GM19240 (cell line): ENCODE results near the gene METTL5.
"Not testable (repeated sequence)": the region's sequence is repeated elsewhere in the genome, so short reads cannot be mapped to it uniquely, and the experiment has no call there.

Experiments used
- DNase-seq: peaks from one replicate; pipeline ENCODE4 v3.0.0; 2011; ENCODE audit warnings: low spot score; ENCODE audit not compliant: insufficient read length

METTL5 gene

DNA sequence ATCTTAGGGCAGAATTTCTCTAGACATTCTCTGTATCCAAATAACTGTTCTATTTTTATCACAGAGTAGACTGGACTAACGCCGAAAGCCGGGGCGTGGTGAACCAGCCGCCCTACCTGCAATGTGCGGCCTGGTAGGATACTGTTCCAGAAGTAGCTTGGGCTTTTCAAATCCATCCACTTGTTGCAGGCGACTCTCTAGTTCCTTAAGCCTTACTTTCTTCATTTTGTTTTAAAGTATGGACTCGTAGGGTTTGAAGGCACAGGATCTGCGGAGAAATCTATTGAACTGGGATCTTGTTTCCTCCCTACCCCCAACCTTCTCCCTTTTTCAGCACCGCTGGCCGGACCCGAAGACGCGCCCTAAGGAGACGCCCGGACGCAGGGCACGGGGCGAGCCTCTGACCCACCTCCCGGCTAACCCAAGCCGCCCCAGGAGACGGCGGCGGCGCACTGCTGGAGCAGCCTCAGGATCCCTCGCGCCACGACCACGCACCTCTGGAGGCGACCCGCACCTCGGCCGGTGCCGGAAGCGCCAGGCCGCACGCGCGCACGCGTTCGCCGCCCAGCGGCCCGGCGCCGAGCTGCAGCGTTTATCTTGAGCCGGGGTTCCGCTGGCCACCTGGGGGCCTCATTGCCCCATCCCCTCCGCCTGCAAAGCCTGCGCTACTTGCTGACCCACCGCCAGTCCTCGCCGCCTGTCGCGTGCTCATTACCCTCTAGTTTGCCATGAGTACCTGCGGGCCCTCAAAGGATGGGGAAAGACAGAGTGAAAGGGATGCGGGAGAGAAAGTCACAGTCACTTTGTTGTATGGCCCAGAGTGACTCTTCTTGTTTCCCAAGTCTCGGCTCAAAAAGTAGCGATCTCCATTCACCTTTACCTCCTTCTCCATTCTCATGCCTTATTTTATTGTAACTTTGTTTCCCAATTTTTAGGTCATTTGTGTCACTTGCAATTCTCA, at the start of gene METTL5:
Gene METTL5, minus strand, starts transcription at position 533 of the 961 bp plus-strand sequence. Its CDS starts 308 bp downstream, at position 225.
- peak; percentile 76 for DNase-seq

- DNase-seq, result no peak
Observed at GRCh38 chr2:169871994-169872393, 47.3 kb upstream of the METTL5 start.

GRCh38 chr2:169871369-169871768, 46.7 kb upstream of the METTL5 start:
- DNase-seq, result not testable (repeated sequence)

- no peak for DNase-seq
Observed at GRCh38 chr2:169868951-169869350, 44.2 kb upstream of the METTL5 start.

DNA sequence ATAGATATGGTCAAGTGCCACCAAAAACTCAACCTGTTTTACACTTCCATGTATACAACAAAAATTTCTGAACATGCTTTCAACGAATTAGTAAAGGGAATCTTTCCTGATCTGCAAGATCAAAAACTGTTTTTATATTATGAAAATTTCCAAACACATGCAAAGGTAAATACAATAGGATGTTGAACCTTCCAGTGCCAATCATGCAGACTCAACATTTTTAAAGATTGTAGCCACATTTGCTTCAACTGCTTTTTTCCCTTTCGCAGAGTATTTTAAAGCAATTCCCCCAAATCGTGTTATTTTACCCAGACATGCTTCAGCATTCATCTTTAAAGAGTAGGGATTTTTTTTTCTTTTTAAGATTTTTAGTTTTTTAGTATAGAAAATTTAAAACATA, 42.9 kb upstream of the METTL5 start:
- no peak for DNase-seq

DNA sequence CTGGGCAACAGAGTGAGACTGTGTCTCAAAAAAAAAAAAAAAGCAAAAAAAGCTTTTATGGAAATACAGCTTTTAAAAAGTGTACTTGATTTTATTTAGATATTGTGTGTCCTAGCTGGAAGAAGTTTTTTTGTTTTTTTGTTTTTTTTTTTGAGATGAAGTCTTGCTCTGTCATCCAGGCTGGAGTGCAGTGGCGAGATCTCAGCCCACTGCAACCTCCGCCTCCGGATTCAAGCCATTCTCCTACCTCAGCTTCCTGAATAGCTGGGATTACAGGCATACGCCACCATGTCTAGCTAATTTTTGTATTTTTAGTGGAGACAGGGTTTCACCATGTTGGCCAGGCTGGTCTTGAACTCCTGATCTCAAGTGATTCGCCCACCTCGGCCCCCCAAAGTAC, 41.5 kb upstream of the METTL5 start:
- DNase-seq, result not testable (repeated sequence)

DNA sequence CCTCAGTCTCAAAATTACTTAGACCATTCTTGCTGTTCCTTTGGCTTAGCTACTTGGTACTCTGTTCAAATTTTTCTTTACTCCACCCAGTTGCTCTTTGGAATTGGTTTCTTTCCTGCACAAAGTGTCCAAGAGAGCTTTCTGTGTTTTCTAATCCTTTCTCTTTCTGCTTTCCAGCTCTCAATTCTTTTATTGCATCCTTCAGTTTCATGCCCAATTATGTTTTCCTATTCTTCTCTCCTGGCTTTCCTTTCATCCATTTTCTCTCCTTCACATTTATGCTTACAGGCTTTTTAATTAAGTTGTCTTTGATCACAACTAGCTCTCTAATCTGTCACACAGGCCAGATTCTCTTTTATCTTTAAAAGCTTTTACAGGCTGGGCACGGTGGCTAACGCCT, 40.8 kb upstream of the METTL5 start:
- no peak for DNase-seq

- DNase-seq, result no peak
Observed at GRCh38 chr2:169862816-169863215, 38.1 kb upstream of the METTL5 start.

DNA sequence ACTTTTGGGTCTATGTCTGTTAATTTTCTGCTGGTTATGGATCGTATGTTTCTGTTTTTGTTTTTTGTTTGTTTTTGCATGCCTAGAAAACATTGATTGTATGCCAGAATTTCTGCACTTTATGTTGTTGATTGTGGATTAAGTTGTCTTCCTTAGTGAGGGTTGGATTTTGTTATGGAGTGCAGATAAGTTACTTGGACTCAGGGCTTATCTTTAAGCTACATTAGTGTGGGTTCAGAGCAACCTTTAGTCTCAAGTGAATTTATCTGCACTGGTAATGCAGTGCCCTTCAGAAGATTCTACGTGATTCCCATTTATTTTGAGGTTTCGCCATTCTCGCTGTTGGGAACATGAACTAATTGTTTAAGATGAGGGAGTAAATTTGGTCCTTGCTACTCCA, 35.4 kb upstream of the METTL5 start:
- DNase-seq, result no peak

- DNase-seq, result no peak
Observed at GRCh38 chr2:169859423-169859822, 34.7 kb upstream of the METTL5 start.

- DNase-seq, result not testable (repeated sequence)
Observed at GRCh38 chr2:169855281-169856258, 30.9 kb upstream of the METTL5 start.

GRCh38 chr2:169853041-169853668, 28.4 kb upstream of the METTL5 start:
- no peak for DNase-seq

GRCh38 chr2:169849710-169850109, 25.0 kb upstream of the METTL5 start:
- no peak for DNase-seq

DNA sequence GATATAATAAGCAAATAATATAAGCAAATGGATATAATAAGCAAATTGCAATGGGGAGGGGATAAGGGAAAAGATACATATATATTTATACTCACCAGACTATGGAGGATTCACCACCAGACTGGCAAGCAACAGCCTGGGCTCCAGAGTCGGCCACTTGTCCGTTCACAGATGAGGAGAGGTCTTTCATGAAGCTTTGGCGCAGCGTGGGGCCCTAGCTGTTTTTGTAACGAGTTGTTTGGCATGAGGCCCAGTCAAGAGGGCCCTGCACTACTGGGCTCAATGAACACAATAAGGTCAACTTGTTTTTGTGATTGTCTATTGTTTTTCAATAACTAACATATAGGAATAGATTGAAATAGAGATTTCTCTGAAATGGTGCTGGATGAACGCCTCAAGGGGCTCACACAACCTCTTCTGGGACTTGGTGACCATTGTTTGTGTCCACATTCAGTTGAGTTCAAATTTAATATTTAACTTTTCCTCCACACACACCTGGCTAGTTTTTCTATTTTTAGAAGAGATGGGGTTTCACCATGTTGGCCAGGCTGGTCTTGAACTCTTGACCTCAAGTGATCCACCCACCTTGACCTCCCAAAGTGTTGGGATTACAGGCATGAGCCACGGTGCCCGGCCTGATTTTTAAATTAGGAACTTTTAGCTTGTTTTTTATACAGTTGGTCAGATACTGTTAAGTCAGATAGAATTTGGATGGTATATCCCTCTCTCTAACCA, 24.4 kb upstream of the METTL5 start:
- DNase-seq, result not testable (repeated sequence)

DNA sequence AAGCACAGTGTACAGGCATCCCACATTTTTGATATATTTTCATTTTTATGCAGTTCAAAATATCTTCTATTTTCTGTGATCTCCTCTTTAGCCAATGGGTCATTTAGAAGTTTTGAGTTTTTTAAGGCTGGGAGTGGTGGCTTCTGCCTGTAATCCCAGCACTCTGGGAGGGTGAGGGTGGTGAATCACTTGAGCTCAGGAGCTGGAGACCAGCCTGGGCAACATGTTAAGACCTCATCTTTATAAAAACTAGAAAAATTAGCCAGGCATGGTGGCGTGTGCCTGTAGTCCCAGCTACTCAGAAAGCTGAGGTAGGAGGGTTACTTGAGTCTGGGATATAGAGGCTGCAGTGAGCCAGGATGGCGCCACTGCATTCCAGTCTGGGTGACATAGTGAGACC, 20.3 kb upstream of the METTL5 start:
- DNase-seq, result no peak

GRCh38 chr2:169841625-169842024, 16.9 kb upstream of the METTL5 start:
- DNase-seq, result not testable (repeated sequence)

GRCh38 chr2:169840747-169841142, 16.0 kb upstream of the METTL5 start:
- no peak for DNase-seq

DNA sequence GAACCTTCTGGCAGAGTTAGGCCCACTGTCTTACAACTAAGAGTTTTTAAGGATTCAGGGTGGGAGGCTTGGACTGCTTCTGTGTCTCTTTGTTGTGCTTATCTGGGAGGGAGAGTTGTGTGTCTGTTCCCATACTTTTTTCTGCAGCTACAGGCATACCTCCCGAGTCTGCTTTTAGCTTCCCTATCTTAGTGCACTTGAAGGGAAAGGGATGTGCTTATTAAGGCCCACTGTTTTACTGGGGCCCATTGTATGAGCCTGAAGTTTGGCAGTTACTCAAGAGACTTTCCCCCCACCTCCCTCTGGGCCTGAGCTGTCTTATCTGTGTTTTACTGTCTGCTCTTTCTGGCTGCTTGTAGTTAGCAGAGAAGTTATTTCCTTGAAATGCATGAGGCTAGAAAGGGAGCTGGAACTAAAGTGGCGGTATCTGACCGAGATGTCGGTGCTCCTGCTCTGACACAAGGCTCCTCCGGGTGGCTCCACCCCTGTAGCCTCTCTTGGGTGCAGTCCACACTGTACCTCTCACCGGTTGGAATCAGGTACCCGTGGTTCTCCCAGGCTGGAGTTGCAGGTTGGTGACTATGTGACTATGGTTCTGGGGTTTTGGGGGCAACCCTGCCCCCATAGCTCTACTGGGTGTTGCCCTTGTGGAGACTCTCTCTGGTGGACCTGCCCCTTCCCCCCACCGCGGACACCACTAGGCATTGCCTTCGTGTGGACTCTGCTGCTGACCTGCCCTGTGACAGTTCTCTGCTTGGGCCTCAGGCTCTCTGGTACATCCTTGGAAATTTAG, 15.4 kb upstream of the METTL5 start:
- no peak for DNase-seq

DNA sequence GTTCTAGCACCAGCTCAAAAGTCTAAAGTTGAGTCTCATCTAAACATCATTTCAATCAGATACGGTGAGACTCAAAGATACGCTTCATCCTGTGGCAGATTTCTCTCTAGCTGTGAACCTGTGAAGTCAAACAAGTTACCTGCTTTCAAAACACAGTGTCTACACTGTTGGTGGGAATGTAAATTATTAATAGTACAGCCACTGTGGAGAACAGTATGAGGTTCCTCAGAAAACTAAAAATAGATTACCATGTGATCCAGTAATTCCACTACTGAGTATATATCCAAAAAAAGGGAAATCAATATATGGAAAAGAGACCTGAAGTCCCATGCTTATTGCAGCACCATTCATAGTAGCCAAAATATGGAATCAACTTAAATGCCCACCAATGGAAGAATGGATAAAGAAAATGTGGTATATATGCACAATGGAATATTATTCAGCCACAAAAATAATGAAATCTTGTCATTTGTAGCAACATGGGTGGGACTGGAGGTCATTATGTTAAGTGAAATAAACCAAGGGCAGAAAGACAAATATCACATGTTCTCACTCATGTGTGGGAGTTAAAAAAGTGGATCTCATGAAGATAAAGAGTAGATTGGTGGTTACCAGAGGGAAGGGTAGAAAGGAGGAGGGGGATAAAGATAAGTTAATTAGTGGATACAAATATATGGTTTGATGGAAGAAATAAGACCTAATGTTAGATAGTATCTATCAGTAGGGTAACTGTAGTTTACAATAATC, 14.2 kb upstream of the METTL5 start:
- no peak for DNase-seq
